ENCODE measurements around the gene PAX1.

Gene PAX1

GRCh38 chr20:21670981-21671380, 34.5 kb upstream of the PAX1 start:
- CTCF ChIA-PET = no interaction called here
- TF ChIP-seq CTCF (IDR thresholded peaks at IDR 0.05; ENCODE audit: control extremely low read depth, extremely low read depth, low read depth, missing control alignments) = no peak
- POLR2A ChIA-PET = no interaction called here
- no peak for DNase-seq (ENCODE audit: extremely low spot score)

DNA sequence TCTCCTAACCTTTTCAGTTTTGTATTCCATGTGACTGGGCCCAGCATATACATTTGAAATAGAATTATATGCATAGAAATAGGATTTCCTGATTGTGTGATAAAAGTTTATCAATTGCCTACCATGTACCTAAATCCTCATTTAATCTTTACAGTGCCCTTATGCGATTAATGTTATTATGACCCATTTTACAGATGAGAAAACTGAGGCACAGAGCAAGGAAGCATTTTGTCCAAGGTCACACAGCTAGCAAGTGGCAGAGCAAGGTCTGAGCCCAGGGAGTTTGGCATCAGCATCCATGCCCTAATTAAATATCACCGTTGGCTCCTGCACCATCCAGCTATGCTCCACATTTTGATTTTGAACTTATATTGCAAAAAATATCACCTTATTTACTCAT, 28.2 kb upstream of the PAX1 start:
- DNase-seq (ENCODE audit: extremely low spot score) = no peak
- ChIA-PET CTCF (interaction anchor here (1.2 to 1.4 kb wide), 2 partner anchors 10 to 42 kb away, joined by 3 read pairs; no protein-coding TSS in a partner anchor), POLR2A (no interaction called here)
- TF ChIP-seq CTCF (IDR thresholded peaks at IDR 0.05; ENCODE audit: control extremely low read depth, extremely low read depth, low read depth, missing control alignments) = no peak

GRCh38 chr20:21677781-21678180, 27.7 kb upstream of the PAX1 start:
- DNase-seq (ENCODE audit: extremely low spot score) = no peak
- ChIA-PET CTCF (interaction anchor here (1.2 to 1.4 kb wide), 2 partner anchors 10 to 41 kb away, joined by 3 read pairs; no protein-coding TSS in a partner anchor), POLR2A (no interaction called here)
- TF ChIP-seq CTCF (IDR thresholded peaks at IDR 0.05; ENCODE audit: control extremely low read depth, extremely low read depth, low read depth, missing control alignments) = no peak

DNA sequence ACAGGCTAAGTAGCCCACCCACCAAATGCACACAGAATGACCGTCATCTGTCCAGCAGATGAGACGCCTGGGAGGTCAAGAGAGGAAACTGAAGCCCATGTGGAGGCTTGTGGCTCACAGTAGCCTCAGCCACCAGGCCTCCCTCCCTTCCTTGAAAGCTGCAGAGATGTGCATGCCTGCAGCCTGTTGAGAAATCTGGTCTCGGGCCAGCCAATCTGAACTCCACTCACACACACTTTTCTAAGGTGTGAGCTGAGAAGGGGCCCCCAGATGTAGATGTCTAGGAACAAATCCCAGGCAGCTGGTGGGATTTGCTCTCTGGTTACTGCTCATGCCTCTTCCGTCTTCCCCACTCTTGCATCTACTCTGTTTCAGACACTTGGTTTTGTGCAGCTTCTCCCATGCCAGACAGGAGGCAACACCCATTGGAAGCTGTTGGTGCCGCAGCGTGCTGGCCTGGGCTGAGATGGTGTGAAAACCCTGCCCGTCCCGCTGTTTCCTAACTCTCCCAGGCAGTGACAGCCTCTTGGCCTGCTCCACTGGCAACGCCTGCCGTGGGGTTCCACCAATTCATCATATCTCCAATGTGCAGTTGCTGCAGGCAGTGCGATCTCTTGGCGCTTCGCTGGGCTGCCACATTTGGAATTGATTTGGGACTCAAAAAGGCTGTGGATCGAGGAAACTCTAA, 24.1 kb upstream of the PAX1 start:
- no peak for DNase-seq (ENCODE audit: extremely low spot score)
- TF ChIP-seq CTCF (IDR thresholded peaks at IDR 0.05; ENCODE audit: control extremely low read depth, extremely low read depth, low read depth, missing control alignments) = no peak
- ChIA-PET CTCF (interaction anchor here (1.0 kb wide), 1 partner anchor 9 kb away, joined by 3 read pairs; no protein-coding TSS in a partner anchor), POLR2A (no interaction called here)

GRCh38 chr20:21681922-21682318, 23.5 kb upstream of the PAX1 start:
- ChIA-PET POLR2A (no interaction called here), CTCF (no interaction called here)
- no peak for DNase-seq (ENCODE audit: extremely low spot score)
- no peak for TF ChIP-seq CTCF (IDR thresholded peaks at IDR 0.05; ENCODE audit: control extremely low read depth, extremely low read depth, low read depth, missing control alignments)

GRCh38 chr20:21682521-21682954, 22.9 kb upstream of the PAX1 start:
- ChIA-PET POLR2A (no interaction called here), CTCF (no interaction called here)
- no peak for TF ChIP-seq CTCF (IDR thresholded peaks at IDR 0.05; ENCODE audit: control extremely low read depth, extremely low read depth, low read depth, missing control alignments)
- no peak for DNase-seq (ENCODE audit: extremely low spot score)
